IgD-negative memory B cell (primary cell): ENCODE data around the gene NPHS1. TPM values are rescaled to one million over a fixed set of nuclear protein-coding genes. Genes with fewer than 3 reads are reported as not detected.
"Not testable (repeated sequence)": the region's sequence is repeated elsewhere in the genome, so short reads cannot be mapped to it uniquely, and the experiment has no call there.

ENCODE experiments used
- H3K27ac Mint-ChIP-seq, 3 donors: one replicate each; pipeline ENCODE4 v1.8.0; 2020 to 2022; ENCODE audit warnings: mild to moderate bottlenecking in 3 of 3, mixed read lengths in 3 of 3, moderate library complexity in 1 of 3
- H3K27me3 Mint-ChIP-seq: one replicate; pipeline ENCODE4 v1.8.0; 2021; ENCODE audit warnings: mixed read lengths
- H3K36me3 Mint-ChIP-seq: one replicate; pipeline ENCODE4 v1.8.0; 2020; ENCODE audit warnings: mild to moderate bottlenecking, mixed read lengths
- H3K4me1 Mint-ChIP-seq, 3 donors: one replicate each; pipeline ENCODE4 v1.8.0; 2020 to 2022; ENCODE audit warnings: mixed read lengths in 3 of 3, mild to moderate bottlenecking in 1 of 3
- H3K4me3 Mint-ChIP-seq, 4 donors: one replicate each; pipeline ENCODE4 v1.8.0; 2020 to 2022; ENCODE audit warnings: mild to moderate bottlenecking in 4 of 4, mixed read lengths in 4 of 4, moderate library complexity in 3 of 4
- H3K9me3 Mint-ChIP-seq, 3 donors: one replicate each; pipeline ENCODE4 v1.8.0; 2020 to 2021; ENCODE audit warnings: mixed read lengths in 3 of 3, mild to moderate bottlenecking in 1 of 3
- polyA plus RNA-seq: library from polyadenylated mRNA; unstranded; fragments of 300-500 nt; fragmentation: Illumina TruSeq; gene quantifications from one replicate; pipeline ENCODE4 v1.2.3, GENCODE V29; 2021

The NPHS1 gene
- polyA plus RNA-seq, 1 donor from 2014 or later = not detected

- no peaks in the 10 kb centered on the region for H3K36me3 Mint-ChIP-seq
- H3K9me3 Mint-ChIP-seq = peaks cover 0 to 2% (median 2%) of the 10 kb centered on the region in 3 donors
- H3K27ac Mint-ChIP-seq = no peak overlapping the region
- H3K27me3 Mint-ChIP-seq = peaks cover 11% of the 10 kb centered on the region
- H3K4me3 Mint-ChIP-seq = peak overlapping the region in 1 of 4 donors; percentile 57
- H3K4me1 Mint-ChIP-seq = no peaks in the 10 kb centered on the region
These were observed 55.4 kb downstream of the NPHS1 start for GRCh38 chr19:35796645-35797542.

GRCh38 chr19:35795564-35795963 lies 56.7 kb downstream of the NPHS1 start:
- H3K9me3 Mint-ChIP-seq, H3K4me3 Mint-ChIP-seq, H3K36me3 Mint-ChIP-seq, H3K4me1 Mint-ChIP-seq: not testable (repeated sequence)
- peaks cover 18% of the 10 kb centered on the region for H3K27me3 Mint-ChIP-seq
- peak overlapping the region in 1 of 3 donors; percentile 13 for H3K27ac Mint-ChIP-seq

GRCh38 chr19:35793381-35794165 lies 58.7 kb downstream of the NPHS1 start:
- H3K27ac Mint-ChIP-seq = no peak overlapping the region
- H3K36me3 Mint-ChIP-seq = no peaks in the 10 kb centered on the region
- H3K4me3 Mint-ChIP-seq = no peak overlapping the region
- H3K4me1 Mint-ChIP-seq = no peaks in the 10 kb centered on the region
- no peaks in the 10 kb centered on the region for H3K9me3 Mint-ChIP-seq
- H3K27me3 Mint-ChIP-seq = peaks cover 18% of the 10 kb centered on the region

GRCh38 chr19:35792888-35793287 lies 59.4 kb downstream of the NPHS1 start:
- peaks cover 15% of the 10 kb centered on the region for H3K27me3 Mint-ChIP-seq
- no peaks in the 10 kb centered on the region for H3K36me3 Mint-ChIP-seq
- no peaks in the 10 kb centered on the region for H3K9me3 Mint-ChIP-seq
- H3K4me1 Mint-ChIP-seq = no peaks in the 10 kb centered on the region
- H3K4me3 Mint-ChIP-seq = no peak overlapping the region
- H3K27ac Mint-ChIP-seq = no peak overlapping the region

DNA sequence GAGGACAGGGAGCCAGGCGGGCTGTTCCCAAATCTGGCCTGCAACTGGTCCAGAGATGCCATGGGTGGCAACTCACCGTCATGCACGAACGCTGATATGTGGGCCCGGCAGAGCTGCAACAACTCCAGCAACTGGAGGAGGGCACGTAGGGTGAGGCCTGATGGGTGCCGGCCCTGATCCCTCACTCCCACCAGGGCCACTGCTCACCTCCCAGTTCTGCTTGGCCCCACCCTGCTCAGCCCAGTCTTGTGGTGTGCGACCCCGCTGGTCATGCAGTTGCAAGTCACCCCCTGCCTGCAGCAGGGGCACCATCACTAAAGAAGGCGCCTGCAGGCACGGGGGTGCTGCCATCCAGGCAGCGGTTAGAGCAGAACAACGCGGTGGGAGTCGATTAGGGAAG lies 60.0 kb downstream of the NPHS1 start:
- Mint-ChIP-seq H3K36me3 (no peaks in the 10 kb centered on the region), H3K27ac (no peak overlapping the region), H3K4me3 (no peak overlapping the region), H3K27me3 (peaks cover 15% of the 10 kb centered on the region), H3K4me1 (no peaks in the 10 kb centered on the region), H3K9me3 (no peaks in the 10 kb centered on the region)

DNA sequence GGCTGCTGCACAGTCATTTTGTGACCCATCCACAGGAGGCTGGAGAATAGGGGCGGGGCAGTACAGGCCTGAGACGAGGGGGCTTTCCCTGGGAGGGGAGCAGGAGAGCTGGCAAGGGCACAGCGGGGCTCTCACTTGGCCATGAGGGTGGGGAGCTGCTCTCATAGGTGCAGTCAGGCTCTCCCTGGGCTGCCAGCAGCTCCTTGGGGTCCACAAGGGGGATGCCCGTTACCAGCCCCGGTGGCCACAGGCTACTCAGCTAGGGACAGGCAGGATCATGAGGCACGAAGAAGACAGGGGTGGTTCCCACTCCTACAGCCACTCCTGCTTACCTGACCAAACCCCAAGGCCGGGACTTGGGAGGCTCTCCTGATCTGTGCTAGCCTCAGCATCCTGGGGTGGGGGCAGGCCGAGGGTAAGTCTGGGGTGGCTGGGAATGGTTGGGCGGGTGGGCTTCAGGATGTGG lies 60.5 kb downstream of the NPHS1 start:
- Mint-ChIP-seq H3K36me3 (no peaks in the 10 kb centered on the region), H3K27ac (no peak overlapping the region), H3K9me3 (no peaks in the 10 kb centered on the region), H3K4me3 (no peak overlapping the region), H3K4me1 (no peaks in the 10 kb centered on the region), H3K27me3 (peaks cover 12% of the 10 kb centered on the region)

- Mint-ChIP-seq H3K27me3 (peaks cover 9% of the 10 kb centered on the region), H3K9me3 (no peaks in the 10 kb centered on the region), H3K27ac (no peak overlapping the region)
These were observed 61.1 kb downstream of the NPHS1 start for GRCh38 chr19:35790981-35791813.

GRCh38 chr19:35789978-35790944 lies 62.0 kb downstream of the NPHS1 start:
- Mint-ChIP-seq H3K27me3 (peaks cover 7% of the 10 kb centered on the region), H3K36me3 (no peaks in the 10 kb centered on the region), H3K27ac (no peak overlapping the region), H3K4me3 (no peak overlapping the region), H3K4me1 (no peaks in the 10 kb centered on the region), H3K9me3 (no peaks in the 10 kb centered on the region)

More at GRCh38 chr19:35790981-35791813, 61.1 kb downstream of the NPHS1 start:
- H3K36me3 Mint-ChIP-seq = no peaks in the 10 kb centered on the region
- H3K4me1 Mint-ChIP-seq = no peaks in the 10 kb centered on the region
- no peak overlapping the region for H3K4me3 Mint-ChIP-seq

GRCh38 chr19:35789195-35789977 lies 62.9 kb downstream of the NPHS1 start:
- no peaks in the 10 kb centered on the region for H3K4me1 Mint-ChIP-seq
- no peaks in the 10 kb centered on the region for H3K36me3 Mint-ChIP-seq
- H3K27me3 Mint-ChIP-seq = peaks cover 7% of the 10 kb centered on the region
- H3K27ac Mint-ChIP-seq = no peak overlapping the region
- H3K9me3 Mint-ChIP-seq = no peaks in the 10 kb centered on the region
- no peak overlapping the region for H3K4me3 Mint-ChIP-seq

DNA sequence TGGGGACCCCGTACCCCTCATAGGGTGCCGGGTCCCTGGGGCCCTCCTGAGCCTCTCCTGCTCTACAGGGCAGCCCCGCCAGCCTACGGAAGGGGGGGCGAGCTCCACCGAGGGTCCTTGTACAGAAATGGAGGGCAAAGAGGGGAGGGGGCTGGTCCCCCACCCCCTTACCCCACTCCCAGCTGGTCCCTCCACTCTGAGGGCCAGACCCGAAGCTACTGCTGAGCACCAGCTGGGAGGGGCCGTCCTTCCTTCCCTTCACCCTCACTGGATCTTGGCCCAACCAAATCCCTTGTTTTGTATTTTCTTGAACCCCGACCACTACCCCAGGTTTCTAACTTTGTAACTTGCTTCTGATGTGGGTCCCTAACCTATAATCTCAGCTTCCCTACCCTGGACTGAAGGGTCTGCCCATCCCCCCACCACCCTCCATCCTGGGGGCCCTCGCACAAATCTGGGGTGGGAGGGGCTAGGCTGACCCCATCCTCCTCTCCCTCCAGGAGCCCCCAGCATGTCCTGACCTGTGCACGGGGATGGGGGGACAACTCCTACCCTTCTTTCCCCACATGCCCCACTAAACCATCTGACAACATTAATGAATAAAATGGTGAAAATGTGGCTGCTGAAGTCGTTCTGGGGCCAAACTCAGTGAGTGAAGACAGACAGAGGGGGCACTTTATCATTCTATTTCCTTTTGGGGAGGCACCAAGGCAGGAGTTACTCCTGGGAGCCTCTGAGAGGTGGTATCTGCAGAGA lies 63.9 kb downstream of the NPHS1 start:
- Mint-ChIP-seq H3K36me3 (no peaks in the 10 kb centered on the region), H3K27ac (no peak overlapping the region), H3K27me3 (peaks cover 7% of the 10 kb centered on the region), H3K9me3 (no peaks in the 10 kb centered on the region), H3K4me1 (peaks cover 0 to under 1% (median 0%) of the 10 kb centered on the region in 3 donors), H3K4me3 (peak overlapping the region in 1 of 4 donors; percentile 47)

- H3K36me3 Mint-ChIP-seq = no peaks in the 10 kb centered on the region
- H3K27ac Mint-ChIP-seq = no peak overlapping the region
- H3K9me3 Mint-ChIP-seq = no peaks in the 10 kb centered on the region
- no peak overlapping the region for H3K4me3 Mint-ChIP-seq
- H3K4me1 Mint-ChIP-seq = peaks cover 0 to 6% (median 0%) of the 10 kb centered on the region in 3 donors
- peaks cover 7% of the 10 kb centered on the region for H3K27me3 Mint-ChIP-seq
These were observed 65.0 kb downstream of the NPHS1 start for GRCh38 chr19:35787227-35787799.

- H3K36me3 Mint-ChIP-seq = no peaks in the 10 kb centered on the region
- H3K9me3 Mint-ChIP-seq = no peaks in the 10 kb centered on the region
- no peak overlapping the region for H3K4me3 Mint-ChIP-seq
- H3K27me3 Mint-ChIP-seq = peaks cover 5% of the 10 kb centered on the region
- peaks cover 0 to 6% (median 0%) of the 10 kb centered on the region in 3 donors for H3K4me1 Mint-ChIP-seq
- H3K27ac Mint-ChIP-seq = peak overlapping the region in 1 of 3 donors; percentile 4
These were observed 65.8 kb downstream of the NPHS1 start for GRCh38 chr19:35786299-35787160.
